ENCODE results near the gene CHFR. TPM values are rescaled to one million over a fixed set of nuclear protein-coding genes. Genes with fewer than 3 reads are reported as not detected.

CHFR gene
- total RNA-seq, 1 donor from 2014 or later: 90.7 TPM

DNA sequence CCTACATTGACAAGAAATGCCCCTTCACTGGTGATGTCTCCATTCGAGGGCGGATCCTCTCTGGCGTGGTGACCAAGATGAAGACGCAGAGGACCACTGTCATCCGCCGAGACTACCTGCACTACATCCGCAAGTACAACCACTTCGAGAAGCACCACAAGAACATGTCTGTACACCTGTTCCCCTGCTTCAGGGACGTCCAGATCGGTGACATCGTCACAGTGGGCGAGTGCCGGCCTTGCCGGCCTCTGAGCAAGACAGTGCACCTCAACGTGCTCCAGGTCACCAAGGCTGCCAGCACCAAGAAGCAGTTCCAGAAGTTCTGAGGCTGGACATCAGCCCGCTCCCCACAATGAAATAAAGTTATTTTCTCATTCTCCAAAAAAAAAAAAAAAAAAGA lies 61.5 kb downstream of the CHFR start:
- no peak for DNase-seq
- Mint-ChIP-seq H3K4me1 (ENCODE audit: low read depth, unreplicated experiment) (peaks cover 8% of the 10 kb centered on the region), H3K27me3 (ENCODE audit: unreplicated experiment) (peaks cover 11% of the 10 kb centered on the region), H3K36me3 (ENCODE audit: unreplicated experiment) (no peaks in the 10 kb centered on the region), H3K4me3 (ENCODE audit: unreplicated experiment) (no peak overlapping the region), H3K9me3 (ENCODE audit: unreplicated experiment) (peaks cover 16% of the 10 kb centered on the region), H3K27ac (ENCODE audit: unreplicated experiment) (no peak overlapping the region)
- TF ChIP-seq, protein P1, sequence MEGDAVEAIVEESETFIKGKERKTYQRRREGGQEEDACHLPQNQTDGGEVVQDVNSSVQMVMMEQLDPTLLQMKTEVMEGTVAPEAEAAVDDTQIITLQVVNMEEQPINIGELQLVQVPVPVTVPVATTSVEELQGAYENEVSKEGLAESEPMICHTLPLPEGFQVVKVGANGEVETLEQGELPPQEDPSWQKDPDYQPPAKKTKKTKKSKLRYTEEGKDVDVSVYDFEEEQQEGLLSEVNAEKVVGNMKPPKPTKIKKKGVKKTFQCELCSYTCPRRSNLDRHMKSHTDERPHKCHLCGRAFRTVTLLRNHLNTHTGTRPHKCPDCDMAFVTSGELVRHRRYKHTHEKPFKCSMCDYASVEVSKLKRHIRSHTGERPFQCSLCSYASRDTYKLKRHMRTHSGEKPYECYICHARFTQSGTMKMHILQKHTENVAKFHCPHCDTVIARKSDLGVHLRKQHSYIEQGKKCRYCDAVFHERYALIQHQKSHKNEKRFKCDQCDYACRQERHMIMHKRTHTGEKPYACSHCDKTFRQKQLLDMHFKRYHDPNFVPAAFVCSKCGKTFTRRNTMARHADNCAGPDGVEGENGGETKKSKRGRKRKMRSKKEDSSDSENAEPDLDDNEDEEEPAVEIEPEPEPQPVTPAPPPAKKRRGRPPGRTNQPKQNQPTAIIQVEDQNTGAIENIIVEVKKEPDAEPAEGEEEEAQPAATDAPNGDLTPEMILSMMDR (IDR thresholded peaks at IDR 0.05; ENCODE audit: partially characterized antibody, unreplicated experiment): no peak

- peaks cover 11% of the 10 kb centered on the region for H3K27me3 Mint-ChIP-seq (ENCODE audit: unreplicated experiment)
- TF ChIP-seq, protein P1 (IDR thresholded peaks at IDR 0.05; ENCODE audit: partially characterized antibody, unreplicated experiment): no peak
- peaks cover 8% of the 10 kb centered on the region for H3K4me1 Mint-ChIP-seq (ENCODE audit: low read depth, unreplicated experiment)
- peak overlapping the region; percentile 25 for H3K4me3 Mint-ChIP-seq (ENCODE audit: unreplicated experiment)
- H3K36me3 Mint-ChIP-seq (ENCODE audit: unreplicated experiment): no peaks in the 10 kb centered on the region
- no peak for DNase-seq
- no peak overlapping the region for H3K27ac Mint-ChIP-seq (ENCODE audit: unreplicated experiment)
- H3K9me3 Mint-ChIP-seq (ENCODE audit: unreplicated experiment): peaks cover 16% of the 10 kb centered on the region
These were observed 62.3 kb downstream of the CHFR start for GRCh38 chr12:132825089-132825488.

GRCh38 chr12:132824053-132824452 lies 63.4 kb downstream of the CHFR start:
- Mint-ChIP-seq H3K36me3 (ENCODE audit: unreplicated experiment) (no peaks in the 10 kb centered on the region), H3K4me3 (ENCODE audit: unreplicated experiment) (no peak overlapping the region), H3K27me3 (ENCODE audit: unreplicated experiment) (peaks cover 8% of the 10 kb centered on the region), H3K4me1 (ENCODE audit: low read depth, unreplicated experiment) (peaks cover 8% of the 10 kb centered on the region), H3K27ac (ENCODE audit: unreplicated experiment) (no peak overlapping the region), H3K9me3 (ENCODE audit: unreplicated experiment) (peaks cover 9% of the 10 kb centered on the region)
- TF ChIP-seq, protein P1 (IDR thresholded peaks at IDR 0.05; ENCODE audit: partially characterized antibody, unreplicated experiment): no peak
- no peak for DNase-seq

- Mint-ChIP-seq H3K36me3 (ENCODE audit: unreplicated experiment) (no peaks in the 10 kb centered on the region), H3K27me3 (ENCODE audit: unreplicated experiment) (peaks cover 2% of the 10 kb centered on the region), H3K27ac (ENCODE audit: unreplicated experiment) (no peak overlapping the region), H3K9me3 (ENCODE audit: unreplicated experiment) (no peaks in the 10 kb centered on the region), H3K4me3 (ENCODE audit: unreplicated experiment) (no peak overlapping the region), H3K4me1 (ENCODE audit: low read depth, unreplicated experiment) (no peaks in the 10 kb centered on the region)
- TF ChIP-seq, protein P1 (IDR thresholded peaks at IDR 0.05; ENCODE audit: partially characterized antibody, unreplicated experiment): no peak
- DNase-seq: no peak
These were observed 68.8 kb downstream of the CHFR start for GRCh38 chr12:132818562-132818961.

GRCh38 chr12:132814232-132814631 lies 73.2 kb downstream of the CHFR start:
- Mint-ChIP-seq H3K4me1 (ENCODE audit: low read depth, unreplicated experiment) (no peaks in the 10 kb centered on the region), H3K9me3 (ENCODE audit: unreplicated experiment) (peaks cover 2% of the 10 kb centered on the region), H3K27me3 (ENCODE audit: unreplicated experiment) (no peaks in the 10 kb centered on the region), H3K27ac (ENCODE audit: unreplicated experiment) (no peak overlapping the region), H3K4me3 (ENCODE audit: unreplicated experiment) (no peak overlapping the region), H3K36me3 (ENCODE audit: unreplicated experiment) (peaks cover 12% of the 10 kb centered on the region)
- DNase-seq: no peak
- TF ChIP-seq, protein P1 (IDR thresholded peaks at IDR 0.05; ENCODE audit: partially characterized antibody, unreplicated experiment): no peak
